Measurements from ENCODE around the gene PPARD.

DNA sequence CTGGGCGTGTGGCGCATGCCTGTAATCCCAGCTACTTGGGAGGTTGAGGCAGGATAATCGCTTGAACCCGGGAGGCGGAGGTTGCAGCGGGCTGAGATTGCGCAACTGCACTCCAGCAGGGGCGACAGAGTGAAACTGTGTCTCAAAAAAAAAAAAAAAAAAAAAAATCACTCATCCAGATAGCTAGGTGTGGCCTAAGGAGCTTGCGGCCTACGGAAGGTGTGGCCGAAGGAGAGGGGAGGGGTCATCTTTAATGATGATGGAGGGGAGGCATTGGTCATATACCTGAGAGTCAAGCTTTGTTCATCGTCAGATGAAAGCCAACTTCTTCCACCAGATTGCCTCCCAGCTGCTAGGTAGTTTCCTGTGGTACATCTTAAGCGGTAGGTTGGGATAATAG, 801 bp upstream of the PPARD start:
- TF ChIP-seq, protein P1, sequence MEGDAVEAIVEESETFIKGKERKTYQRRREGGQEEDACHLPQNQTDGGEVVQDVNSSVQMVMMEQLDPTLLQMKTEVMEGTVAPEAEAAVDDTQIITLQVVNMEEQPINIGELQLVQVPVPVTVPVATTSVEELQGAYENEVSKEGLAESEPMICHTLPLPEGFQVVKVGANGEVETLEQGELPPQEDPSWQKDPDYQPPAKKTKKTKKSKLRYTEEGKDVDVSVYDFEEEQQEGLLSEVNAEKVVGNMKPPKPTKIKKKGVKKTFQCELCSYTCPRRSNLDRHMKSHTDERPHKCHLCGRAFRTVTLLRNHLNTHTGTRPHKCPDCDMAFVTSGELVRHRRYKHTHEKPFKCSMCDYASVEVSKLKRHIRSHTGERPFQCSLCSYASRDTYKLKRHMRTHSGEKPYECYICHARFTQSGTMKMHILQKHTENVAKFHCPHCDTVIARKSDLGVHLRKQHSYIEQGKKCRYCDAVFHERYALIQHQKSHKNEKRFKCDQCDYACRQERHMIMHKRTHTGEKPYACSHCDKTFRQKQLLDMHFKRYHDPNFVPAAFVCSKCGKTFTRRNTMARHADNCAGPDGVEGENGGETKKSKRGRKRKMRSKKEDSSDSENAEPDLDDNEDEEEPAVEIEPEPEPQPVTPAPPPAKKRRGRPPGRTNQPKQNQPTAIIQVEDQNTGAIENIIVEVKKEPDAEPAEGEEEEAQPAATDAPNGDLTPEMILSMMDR (IDR thresholded peaks at IDR 0.05; ENCODE audit: poor library complexity), result no peak
- no peak for TF ChIP-seq EZH2 (IDR thresholded peaks at IDR 0.05; ENCODE audit: borderline replicate concordance)
